HEK293 (cell line): ENCODE measurements around the gene OR1K1.

Experiments
- CTCF ChIA-PET: fragments of 350-600 bp; formaldehyde crosslinking; extraction: SDS; loops from one replicate; lab custom pipeline; 2021; ENCODE audit warnings: antibody characterized with exemption; lab: Yijun Ruan, JAX
- POLR2A ChIA-PET: fragments of 300-600 bp; formaldehyde crosslinking; extraction: SDS; loops from one replicate; lab custom pipeline; 2020; ENCODE audit warnings: antibody characterized with exemption, inconsistent platforms; lab: Yijun Ruan, JAX
- H3K27ac ChIP-seq: fragments of 200-500 bp; sonication (Bioruptor generic); 2 replicates; pipeline ENCODE4 v1.5.1; 2014; ENCODE audit warnings: low read depth, low read length, control low read depth, inconsistent platforms; ENCODE audit errors: extremely low read depth
- H3K36me3 ChIP-seq, 2 experiments: fragments of 200-500 bp in 1 of 2; sonication (Bioruptor generic) in 1 of 2; 1 replicate in 1 of 2; 2 replicates in 1 of 2; pipeline ENCODE4 v1.5.1; 2014 to 2017; ENCODE audit warnings: inconsistent platforms in 2 of 2, low read length in 2 of 2; ENCODE audit not compliant: control insufficient read depth in 2 of 2, insufficient read depth in 1 of 2
- H3K4me1 ChIP-seq: fragments of 200-500 bp; sonication (Bioruptor generic); 2 replicates; pipeline ENCODE4 v1.5.1; 2014; ENCODE audit warnings: mild to moderate bottlenecking, low read length, inconsistent platforms; ENCODE audit not compliant: control insufficient read depth, insufficient read depth
- H3K4me3 ChIP-seq: 2 replicates; pipeline ENCODE4 v1.5.1; 2011; ENCODE audit warnings: low read depth, mild to moderate bottlenecking, control low read depth, low read length, moderate library complexity
- H3K9me3 ChIP-seq: fragments of 200-500 bp; sonication (Bioruptor generic); 2 replicates; pipeline ENCODE4 v1.5.1; 2014; ENCODE audit warnings: low read depth, low read length, inconsistent platforms; ENCODE audit not compliant: control insufficient read depth, insufficient read depth
- EGR2 ChIP-seq: fragments of 450-650 bp; formaldehyde crosslinking; IDR thresholded peaks from 2 replicates; pipeline ENCODE4 v1.5.1; 2016; ENCODE audit warnings: low read depth, missing biosample characterization, missing genetic modification characterization
- GLI2 ChIP-seq: fragments of 450-650 bp; formaldehyde crosslinking; IDR thresholded peaks from 2 replicates; pipeline ENCODE4; 2017; ENCODE audit warnings: missing biosample characterization, missing genetic modification characterization, low read depth, borderline replicate concordance
- GLIS1 ChIP-seq: fragments of 450-650 bp; formaldehyde crosslinking; IDR thresholded peaks from 2 replicates; pipeline ENCODE4 v1.5.1; 2016; ENCODE audit warnings: missing biosample characterization, missing genetic modification characterization
- ZBTB17 ChIP-seq: fragments of 450-650 bp; formaldehyde crosslinking; IDR thresholded peaks from 2 replicates; pipeline ENCODE4 v1.5.1; 2016; ENCODE audit warnings: missing biosample characterization, missing genetic modification characterization
- ZBTB7A ChIP-seq: fragments of 450-650 bp; formaldehyde crosslinking; IDR thresholded peaks from 2 replicates; pipeline ENCODE4 v1.5.1; 2016; ENCODE audit warnings: low read depth, missing biosample characterization, missing genetic modification characterization
- ZFHX2 ChIP-seq: fragments of 450-650 bp; formaldehyde crosslinking; conservative IDR thresholded peaks from 2 replicates; pipeline ENCODE4 v1.5.1; 2016; ENCODE audit warnings: missing biosample characterization, missing genetic modification characterization
- ZNF146 ChIP-seq: fragments of 450-650 bp; formaldehyde crosslinking; IDR thresholded peaks from 2 replicates; pipeline ENCODE4 v1.5.1; 2016; ENCODE audit warnings: missing biosample characterization, missing genetic modification characterization
- ZNF248 ChIP-seq: fragments of 450-650 bp; formaldehyde crosslinking; IDR thresholded peaks from 2 replicates; pipeline ENCODE4 v1.5.1; 2017; ENCODE audit warnings: missing biosample characterization, missing genetic modification characterization
- ZNF555 ChIP-seq: fragments of 450-650 bp; formaldehyde crosslinking; conservative IDR thresholded peaks from 2 replicates; pipeline ENCODE4 v1.5.1; 2017; ENCODE audit warnings: missing biosample characterization, mild to moderate bottlenecking, missing genetic modification characterization, inconsistent platforms
- ZNF660 ChIP-seq: fragments of 450-650 bp; IDR thresholded peaks from 2 replicates; pipeline ENCODE4 v1.5.1; 2018; ENCODE audit warnings: missing biosample characterization, mild to moderate bottlenecking, missing genetic modification characterization
- ZNF747 ChIP-seq: fragments of 450-650 bp; formaldehyde crosslinking; IDR thresholded peaks from 2 replicates; pipeline ENCODE4 v1.5.1; 2016; ENCODE audit warnings: missing biosample characterization, missing genetic modification characterization
- TF ChIP-seq, protein P1 (sequence below): fragments of 450-650 bp; formaldehyde crosslinking; IDR thresholded peaks from 2 replicates; pipeline ENCODE4 v1.5.1; 2016; ENCODE audit warnings: missing biosample characterization, missing genetic modification characterization
- TF ChIP-seq, protein P2 (sequence below): fragments of 450-650 bp; formaldehyde crosslinking; IDR thresholded peaks from 2 replicates; pipeline ENCODE4 v1.5.1; 2017; ENCODE audit warnings: missing biosample characterization, missing genetic modification characterization
- TF ChIP-seq, protein P3 (sequence below): fragments of 450-650 bp; formaldehyde crosslinking; IDR thresholded peaks from 2 replicates; pipeline ENCODE4 v1.5.1; 2016; ENCODE audit warnings: missing biosample characterization, missing genetic modification characterization

Gene OR1K1

DNA sequence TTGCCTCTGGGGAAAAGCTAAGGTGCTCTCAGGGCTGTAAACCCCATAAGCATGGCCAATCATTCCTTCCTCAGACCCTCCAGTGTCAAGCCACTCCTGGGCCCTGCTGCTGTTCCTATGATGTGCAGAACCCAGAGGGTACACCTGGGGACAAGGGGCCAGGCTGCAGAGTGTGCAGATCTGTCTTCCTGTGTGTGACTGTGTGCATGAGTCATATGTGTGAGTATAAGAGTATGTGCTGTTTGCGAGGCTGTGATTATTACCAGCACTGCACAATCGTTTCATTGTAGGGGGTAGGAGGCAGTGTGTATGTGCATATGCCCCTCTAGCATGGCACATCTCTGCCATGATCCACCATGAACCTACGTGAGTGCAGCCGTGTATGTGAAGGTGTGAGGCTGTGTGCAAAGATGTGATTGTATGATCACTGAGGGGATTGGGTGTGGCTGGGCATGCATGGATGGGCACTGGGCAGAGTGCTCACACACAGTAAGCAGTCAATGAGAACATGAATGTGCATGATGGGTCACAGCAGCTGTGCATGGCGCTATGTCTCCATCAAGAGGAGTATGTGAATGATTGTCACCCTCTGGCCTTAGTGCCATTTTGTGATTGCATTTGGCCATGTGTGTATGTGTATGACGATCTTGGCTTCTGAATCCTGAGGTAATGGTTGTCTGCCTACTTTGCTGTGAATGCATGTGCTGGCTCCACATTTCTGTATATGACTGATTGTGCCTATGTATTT is 2.4 kb upstream of the OR1K1 start:
- Histone ChIP-seq H3K4me3 (no peak overlapping the region), H3K36me3 (no peaks in the 10 kb centered on the region), H3K4me1 (no peaks in the 10 kb centered on the region), H3K9me3 (no peaks in the 10 kb centered on the region), H3K27ac (no peak overlapping the region)
- TF ChIP-seq, protein P1, sequence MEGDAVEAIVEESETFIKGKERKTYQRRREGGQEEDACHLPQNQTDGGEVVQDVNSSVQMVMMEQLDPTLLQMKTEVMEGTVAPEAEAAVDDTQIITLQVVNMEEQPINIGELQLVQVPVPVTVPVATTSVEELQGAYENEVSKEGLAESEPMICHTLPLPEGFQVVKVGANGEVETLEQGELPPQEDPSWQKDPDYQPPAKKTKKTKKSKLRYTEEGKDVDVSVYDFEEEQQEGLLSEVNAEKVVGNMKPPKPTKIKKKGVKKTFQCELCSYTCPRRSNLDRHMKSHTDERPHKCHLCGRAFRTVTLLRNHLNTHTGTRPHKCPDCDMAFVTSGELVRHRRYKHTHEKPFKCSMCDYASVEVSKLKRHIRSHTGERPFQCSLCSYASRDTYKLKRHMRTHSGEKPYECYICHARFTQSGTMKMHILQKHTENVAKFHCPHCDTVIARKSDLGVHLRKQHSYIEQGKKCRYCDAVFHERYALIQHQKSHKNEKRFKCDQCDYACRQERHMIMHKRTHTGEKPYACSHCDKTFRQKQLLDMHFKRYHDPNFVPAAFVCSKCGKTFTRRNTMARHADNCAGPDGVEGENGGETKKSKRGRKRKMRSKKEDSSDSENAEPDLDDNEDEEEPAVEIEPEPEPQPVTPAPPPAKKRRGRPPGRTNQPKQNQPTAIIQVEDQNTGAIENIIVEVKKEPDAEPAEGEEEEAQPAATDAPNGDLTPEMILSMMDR (tag by site-specific recombination): 0 out of 2 replicates have a peak, but pooled peaks have one; percentile 10
- TF ChIP-seq ZBTB7A (tag by site-specific recombination): no peak
- TF ChIP-seq ZNF555: no peak
- TF ChIP-seq, protein P2, sequence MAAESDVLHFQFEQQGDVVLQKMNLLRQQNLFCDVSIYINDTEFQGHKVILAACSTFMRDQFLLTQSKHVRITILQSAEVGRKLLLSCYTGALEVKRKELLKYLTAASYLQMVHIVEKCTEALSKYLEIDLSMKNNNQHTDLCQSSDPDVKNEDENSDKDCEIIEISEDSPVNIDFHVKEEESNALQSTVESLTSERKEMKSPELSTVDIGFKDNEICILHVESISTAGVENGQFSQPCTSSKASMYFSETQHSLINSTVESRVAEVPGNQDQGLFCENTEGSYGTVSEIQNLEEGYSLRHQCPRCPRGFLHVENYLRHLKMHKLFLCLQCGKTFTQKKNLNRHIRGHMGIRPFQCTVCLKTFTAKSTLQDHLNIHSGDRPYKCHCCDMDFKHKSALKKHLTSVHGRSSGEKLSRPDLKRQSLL (tag by site-specific recombination): no peak
- TF ChIP-seq ZNF248 (tag by site-specific recombination): no peak
- ChIA-PET CTCF (interaction anchor here (0.6 to 1.0 kb wide), 3 partner anchors 13 to 546 kb away, joined by 3 read pairs; no protein-coding TSS in a partner anchor), POLR2A (no interaction called here)

DNA sequence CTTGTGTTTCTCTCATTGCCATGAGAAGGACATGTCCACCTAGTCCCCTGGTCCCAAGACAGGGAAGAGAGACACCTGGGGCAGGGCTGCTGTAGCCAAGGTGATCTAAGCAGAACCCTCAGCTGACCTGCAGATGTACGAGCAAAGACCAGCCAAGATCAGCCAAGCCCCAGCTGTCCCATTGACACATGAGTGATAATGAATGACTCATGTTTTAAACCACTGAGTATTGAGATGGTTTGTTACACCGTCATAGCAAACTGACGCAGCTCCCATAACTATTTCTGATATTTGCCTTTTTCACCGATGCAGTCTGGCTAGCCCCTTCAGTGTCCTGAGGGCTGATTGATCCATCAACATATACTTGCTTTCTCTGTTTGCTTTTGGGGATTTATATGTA is 6.7 kb downstream of the OR1K1 start:
- ChIA-PET CTCF (interaction anchor here (0.6 to 1.1 kb wide), 2 partner anchors 330 to 699 kb away, joined by 3 to 4 read pairs; no protein-coding TSS in a partner anchor), POLR2A (no interaction called here)

DNA sequence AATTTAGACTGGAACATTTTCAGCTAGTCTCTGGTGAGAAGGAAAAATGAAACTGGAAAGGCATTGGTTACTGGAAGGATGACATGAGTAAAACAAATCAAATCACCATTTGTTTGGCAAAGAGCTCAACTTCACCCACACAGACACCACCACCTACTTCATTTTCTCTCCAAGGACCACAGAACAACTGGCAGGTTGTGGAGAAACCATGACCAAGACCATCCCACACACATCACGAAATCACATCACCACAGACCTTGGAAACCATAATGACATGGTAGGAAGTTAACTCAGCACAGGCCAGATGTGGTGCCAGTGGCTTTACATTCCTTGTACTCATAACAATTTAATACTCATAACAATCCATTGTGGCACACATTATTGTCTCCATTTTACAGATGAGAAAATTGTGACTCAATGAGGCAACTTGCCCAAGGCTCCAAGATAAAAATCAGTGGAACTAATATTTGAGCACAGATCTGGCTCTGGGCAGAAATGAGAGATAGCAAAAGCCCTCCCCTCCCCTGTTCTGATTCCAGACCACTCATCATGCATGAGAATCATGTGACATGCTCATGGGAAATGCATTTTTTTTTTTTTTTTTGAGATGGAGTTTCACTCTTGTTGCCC is 7.5 kb downstream of the OR1K1 start:
- Histone ChIP-seq H3K36me3 (no peaks in the 10 kb centered on the region), H3K9me3 (no peaks in the 10 kb centered on the region), H3K4me3 (no peak overlapping the region), H3K4me1 (no peaks in the 10 kb centered on the region), H3K27ac (no peak overlapping the region)
- TF ChIP-seq ZBTB17 (tag by site-specific recombination) (no peak), ZFHX2 (tag by site-specific recombination) (peak; percentile 67; the same call in 1 of the 2 replicates), GLIS1 (no peak), EGR2 (tag by site-specific recombination) (peak; percentile 55)
- ChIA-PET POLR2A (no interaction called here), CTCF (interaction anchor here (0.6 to 6.3 kb wide), 4 partner anchors 331 to 684 kb away, joined by 3 to 77 read pairs (median 15); no protein-coding TSS in a partner anchor)

More for the DNA sequence above, 6.7 kb downstream of the OR1K1 start:
- TF ChIP-seq ZNF660 (tag by site-specific recombination) (no peak), ZNF747 (tag by site-specific recombination) (no peak), ZNF146 (tag by site-specific recombination) (no peak), GLI2 (tag by site-specific recombination) (no peak)
- TF ChIP-seq, protein P3, sequence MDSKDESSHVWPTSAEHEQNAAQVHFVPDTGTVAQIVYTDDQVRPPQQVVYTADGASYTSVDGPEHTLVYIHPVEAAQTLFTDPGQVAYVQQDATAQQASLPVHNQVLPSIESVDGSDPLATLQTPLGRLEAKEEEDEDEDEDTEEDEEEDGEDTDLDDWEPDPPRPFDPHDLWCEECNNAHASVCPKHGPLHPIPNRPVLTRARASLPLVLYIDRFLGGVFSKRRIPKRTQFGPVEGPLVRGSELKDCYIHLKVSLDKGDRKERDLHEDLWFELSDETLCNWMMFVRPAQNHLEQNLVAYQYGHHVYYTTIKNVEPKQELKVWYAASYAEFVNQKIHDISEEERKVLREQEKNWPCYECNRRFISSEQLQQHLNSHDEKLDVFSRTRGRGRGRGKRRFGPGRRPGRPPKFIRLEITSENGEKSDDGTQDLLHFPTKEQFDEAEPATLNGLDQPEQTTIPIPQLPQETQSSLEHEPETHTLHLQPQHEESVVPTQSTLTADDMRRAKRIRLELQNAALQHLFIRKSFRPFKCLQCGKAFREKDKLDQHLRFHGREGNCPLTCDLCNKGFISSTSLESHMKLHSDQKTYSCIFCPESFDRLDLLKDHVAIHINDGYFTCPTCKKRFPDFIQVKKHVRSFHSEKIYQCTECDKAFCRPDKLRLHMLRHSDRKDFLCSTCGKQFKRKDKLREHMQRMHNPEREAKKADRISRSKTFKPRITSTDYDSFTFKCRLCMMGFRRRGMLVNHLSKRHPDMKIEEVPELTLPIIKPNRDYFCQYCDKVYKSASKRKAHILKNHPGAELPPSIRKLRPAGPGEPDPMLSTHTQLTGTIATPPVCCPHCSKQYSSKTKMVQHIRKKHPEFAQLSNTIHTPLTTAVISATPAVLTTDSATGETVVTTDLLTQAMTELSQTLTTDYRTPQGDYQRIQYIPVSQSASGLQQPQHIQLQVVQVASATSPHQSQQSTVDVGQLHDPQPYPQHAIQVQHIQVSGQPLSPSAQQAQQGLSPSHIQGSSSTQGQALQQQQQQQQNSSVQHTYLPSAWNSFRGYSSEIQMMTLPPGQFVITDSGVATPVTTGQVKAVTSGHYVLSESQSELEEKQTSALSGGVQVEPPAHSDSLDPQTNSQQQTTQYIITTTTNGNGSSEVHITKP (tag by site-specific recombination): no peak
- H3K4me1 ChIP-seq: no peaks in the 10 kb centered on the region
- H3K27ac ChIP-seq: no peak overlapping the region
- no peaks in the 10 kb centered on the region for H3K9me3 ChIP-seq
- H3K36me3 ChIP-seq: no peaks in the 10 kb centered on the region
- H3K4me3 ChIP-seq: no peak overlapping the region
